GM10266 (cell line): ENCODE data around the gene BICDL1.

Experiments
- DNase-seq: peaks from one replicate; pipeline ENCODE4 v3.0.0; 2012; ENCODE audit errors: extremely low spot score
- CTCF ChIP-seq: IDR thresholded peaks from 2 replicates; pipeline ENCODE4 v1.5.1; 2012; ENCODE audit warnings: mild to moderate bottlenecking, low read depth; ENCODE audit not compliant: control insufficient read depth, insufficient read depth; ENCODE audit errors: missing control alignments

BICDL1 gene

GRCh38 chr12:119990382-119990874, 1.4 kb downstream of the BICDL1 start:
- no peak for TF ChIP-seq CTCF
- no peak for DNase-seq

GRCh38 chr12:119992129-119992705, 3.2 kb downstream of the BICDL1 start:
- no peak for TF ChIP-seq CTCF
- no peak for DNase-seq

- no peak for TF ChIP-seq CTCF
- no peak for DNase-seq
These were observed 6.0 kb downstream of the BICDL1 start for GRCh38 chr12:119994892-119995658.

GRCh38 chr12:119996417-119996816, 7.4 kb downstream of the BICDL1 start:
- TF ChIP-seq CTCF, result no peak
- no peak for DNase-seq

GRCh38 chr12:119998471-119999245, 9.6 kb downstream of the BICDL1 start:
- TF ChIP-seq CTCF, result no peak
- no peak for DNase-seq

GRCh38 chr12:120000556-120000955, 11.5 kb downstream of the BICDL1 start:
- no peak for TF ChIP-seq CTCF
- no peak for DNase-seq
